GM15510 (cell line): ENCODE results near the gene MYO1D.

ENCODE experiments used
- POLR2A ChIP-seq: IDR thresholded peaks from 3 replicates; pipeline ENCODE4 v1.6.1; 2011; ENCODE audit warnings: borderline replicate concordance; ENCODE audit not compliant: insufficient read length; ENCODE audit errors: extremely low read depth

MYO1D gene

DNA sequence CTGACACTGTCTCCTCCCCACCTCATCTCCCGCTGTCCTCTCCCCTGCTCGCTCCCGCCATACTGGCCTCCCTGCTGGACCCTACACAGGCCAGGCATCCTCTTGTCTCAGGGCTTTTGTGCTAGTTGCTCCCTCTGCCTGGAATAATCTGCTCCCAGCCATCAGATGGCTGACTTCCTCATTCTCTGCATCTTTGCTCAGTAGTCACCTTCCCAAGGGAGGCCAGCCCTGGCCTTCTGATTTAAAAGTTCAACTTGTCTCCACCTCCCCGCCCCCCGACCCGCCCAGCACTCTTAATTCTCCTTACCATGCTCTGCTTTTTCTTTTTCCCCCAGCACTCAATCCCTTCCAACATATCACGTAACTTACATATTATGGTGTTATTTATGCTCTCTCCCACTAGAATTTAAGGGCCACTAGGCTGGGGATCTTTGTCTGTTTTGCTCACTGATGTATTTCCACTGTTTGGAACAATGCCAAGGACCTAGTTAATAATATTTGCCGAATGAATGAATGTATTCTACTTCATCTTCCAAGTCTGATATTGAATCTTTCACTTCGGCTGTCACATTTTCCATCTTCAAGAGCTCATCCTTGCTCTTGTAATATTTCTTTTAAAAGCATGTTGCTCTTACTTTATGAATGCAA lies 211.9 kb downstream of the MYO1D start:
- TF ChIP-seq POLR2A: no peak

DNA sequence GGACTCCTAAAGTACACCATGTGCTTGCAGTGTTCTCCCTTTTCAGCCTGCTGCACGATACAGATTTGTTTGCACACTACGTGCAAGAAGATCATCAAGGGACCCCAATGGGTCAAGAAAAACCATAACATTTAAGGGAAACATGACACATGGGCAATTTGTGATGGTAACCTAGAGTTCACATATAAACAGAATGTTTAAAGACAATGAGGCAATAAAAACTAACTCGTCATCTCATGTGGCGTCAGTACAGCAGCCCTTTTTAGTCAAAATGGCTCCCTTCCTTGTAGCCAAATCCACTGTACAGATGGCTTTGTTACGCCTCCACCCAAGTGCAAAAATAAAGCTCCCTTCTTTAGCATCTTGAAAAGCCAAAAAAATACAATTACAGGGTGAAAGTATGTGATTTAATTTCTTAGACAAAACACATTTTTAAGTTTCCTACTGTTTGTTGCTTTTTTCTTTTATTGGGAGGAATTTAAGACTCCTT lies 216.4 kb downstream of the MYO1D start:
- no peak for TF ChIP-seq POLR2A

DNA sequence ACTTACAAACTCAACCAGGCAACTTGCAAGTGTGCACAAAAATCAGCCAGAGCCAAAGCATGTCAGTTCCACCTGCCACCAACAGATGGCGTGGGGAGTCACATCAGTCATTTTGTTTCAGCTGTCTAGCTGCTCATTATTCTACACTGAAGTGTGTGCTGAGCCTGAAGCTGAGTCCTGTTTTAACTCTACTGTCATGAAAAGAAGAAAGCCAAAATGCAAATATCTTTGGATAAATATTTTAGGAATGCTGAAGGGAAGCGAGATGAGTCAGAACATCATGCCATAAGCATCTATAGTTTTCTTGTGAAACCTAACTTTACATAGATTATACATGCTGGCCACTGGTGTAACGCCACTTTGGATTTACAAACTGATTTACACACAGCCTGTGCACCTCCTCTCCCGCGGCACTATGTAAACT lies 217.5 kb downstream of the MYO1D start:
- no peak for TF ChIP-seq POLR2A

DNA sequence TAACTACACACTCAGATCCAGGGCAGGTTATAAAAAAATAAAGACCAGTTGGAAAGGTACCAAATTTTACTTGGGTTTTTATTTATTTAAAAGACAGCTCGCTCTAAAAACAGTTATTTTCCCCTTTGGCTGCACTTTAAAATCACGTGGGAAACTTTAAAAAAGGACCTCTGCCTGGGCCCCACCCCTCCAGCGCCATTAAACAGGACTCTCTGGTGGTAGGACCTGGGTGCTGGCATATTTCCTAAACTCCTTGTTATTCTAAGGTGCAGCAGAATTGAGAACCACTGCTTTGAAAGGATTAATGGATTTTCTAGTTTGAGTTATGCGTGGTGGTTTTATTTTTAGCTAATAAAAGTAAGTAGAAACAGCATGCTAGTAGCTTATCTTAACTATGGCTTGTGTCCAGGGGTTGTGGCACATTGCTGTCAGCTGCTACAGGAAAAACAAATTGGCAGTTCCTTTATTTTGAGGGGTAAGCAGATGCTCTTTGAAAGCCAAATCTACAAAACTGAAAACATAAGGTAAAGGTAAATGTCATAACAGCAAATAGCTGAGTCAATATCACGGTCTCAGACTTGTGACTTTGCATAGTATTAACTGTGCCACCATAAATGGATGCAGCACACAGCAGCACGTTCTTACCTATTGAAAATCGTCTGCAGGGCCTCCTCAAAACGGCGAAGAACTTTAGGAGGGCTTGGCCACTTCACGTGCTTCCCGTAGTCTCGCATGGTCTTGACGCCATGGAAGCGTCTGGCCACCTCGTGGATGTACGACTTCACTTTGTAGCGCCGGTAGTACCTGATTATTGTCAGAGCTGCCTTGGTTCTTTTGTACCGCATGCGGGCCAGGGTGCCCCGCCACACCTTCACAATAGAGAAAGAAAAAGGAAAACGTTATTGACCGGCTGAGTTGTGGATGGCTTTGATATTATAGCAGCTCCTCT lies 218.2 kb downstream of the MYO1D start:
- TF ChIP-seq POLR2A: no peak

DNA sequence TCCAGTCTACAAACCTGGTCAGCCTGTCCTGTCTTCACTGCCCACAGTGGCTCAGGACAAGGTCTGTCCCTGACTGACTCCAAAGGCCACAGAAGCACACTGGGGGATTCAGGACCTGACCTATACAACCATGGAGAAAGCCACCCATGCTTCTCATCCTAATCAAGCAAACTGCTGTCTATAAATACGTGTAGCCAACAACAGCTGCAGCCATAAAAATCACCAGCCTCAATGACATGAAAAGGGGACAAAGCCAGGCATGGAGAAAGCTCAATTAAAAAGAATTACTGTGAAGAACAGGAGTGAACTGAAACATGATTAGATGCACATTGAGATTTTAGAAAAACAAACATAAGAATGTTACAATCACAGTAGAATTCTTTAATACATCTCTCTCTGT lies 220.0 kb downstream of the MYO1D start:
- no peak for TF ChIP-seq POLR2A

DNA sequence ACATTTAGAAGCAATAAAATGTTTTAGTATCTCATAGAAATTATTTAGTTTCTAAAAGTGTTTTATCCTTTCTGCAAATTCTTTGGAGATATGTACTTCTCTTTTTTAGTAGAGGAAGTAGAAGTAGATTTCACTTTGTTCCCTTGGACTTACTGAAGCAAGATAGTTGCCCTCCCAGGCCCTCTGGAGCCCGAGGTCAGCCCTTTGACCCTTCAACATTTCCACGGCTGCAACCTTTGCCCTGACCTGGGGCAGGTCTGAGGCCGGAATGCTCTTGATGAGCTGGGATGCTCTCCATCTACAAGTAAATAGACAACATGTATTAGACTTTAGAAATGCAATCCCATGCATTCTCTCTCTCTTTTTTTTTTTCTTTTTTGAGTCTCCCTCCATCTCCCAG lies 222.6 kb downstream of the MYO1D start:
- no peak for TF ChIP-seq POLR2A

DNA sequence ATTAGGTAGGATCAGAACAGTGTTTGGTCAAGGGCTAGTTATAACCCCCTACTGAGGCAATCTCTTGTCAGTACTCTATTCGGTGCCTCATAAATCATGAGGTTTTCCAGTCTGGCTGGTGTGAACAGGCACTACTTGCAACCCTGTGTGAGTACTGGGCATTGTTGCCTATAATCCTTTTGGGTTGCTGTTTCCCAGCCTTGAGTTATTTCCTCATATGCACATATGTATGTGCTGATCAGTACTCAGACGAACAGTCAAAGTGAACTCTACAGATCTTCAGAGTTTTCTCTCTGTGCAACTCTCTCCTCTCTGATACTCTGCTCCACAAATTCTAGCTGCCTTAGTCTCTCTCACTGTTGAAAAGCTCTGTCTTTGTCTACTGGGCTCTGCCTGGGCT lies 225.8 kb downstream of the MYO1D start:
- no peak for TF ChIP-seq POLR2A

DNA sequence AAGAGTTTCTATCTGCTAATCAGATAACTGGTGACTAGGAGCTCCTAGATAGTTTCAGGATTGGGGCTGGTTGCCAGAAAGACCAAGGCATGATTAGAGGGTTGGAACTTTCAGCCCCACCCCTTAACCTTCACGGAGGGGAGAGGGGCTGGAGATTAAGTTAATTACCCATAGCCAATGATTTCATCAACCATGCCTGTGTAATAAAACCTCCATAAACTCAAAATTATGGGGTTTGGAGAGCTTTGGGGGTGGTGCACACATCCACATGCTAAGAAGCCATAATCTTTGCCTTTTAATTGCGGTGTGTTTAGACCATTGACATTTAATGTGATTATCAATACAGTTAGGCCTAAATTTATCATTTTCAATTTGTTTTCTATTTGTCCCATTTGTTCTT lies 228.5 kb downstream of the MYO1D start:
- no peak for TF ChIP-seq POLR2A

DNA sequence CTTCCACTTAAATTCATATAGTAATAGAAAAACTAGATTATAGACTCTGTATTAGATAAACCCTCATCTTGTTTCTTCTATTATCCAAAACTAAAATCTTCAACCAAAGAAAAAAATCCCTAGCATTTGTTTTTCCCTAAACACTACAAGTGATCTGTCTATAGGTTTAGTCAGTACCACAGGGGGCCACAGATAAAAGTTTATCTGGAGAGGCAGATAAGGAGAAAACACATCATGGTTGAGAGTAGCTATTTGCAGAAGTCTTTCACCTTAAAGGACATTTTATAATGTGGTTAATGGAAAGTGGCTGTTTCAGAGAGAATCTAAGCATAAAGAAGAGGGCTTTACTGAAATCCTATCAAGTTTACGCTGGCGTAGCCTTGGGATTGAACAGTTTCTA lies 230.0 kb downstream of the MYO1D start:
- no peak for TF ChIP-seq POLR2A

DNA sequence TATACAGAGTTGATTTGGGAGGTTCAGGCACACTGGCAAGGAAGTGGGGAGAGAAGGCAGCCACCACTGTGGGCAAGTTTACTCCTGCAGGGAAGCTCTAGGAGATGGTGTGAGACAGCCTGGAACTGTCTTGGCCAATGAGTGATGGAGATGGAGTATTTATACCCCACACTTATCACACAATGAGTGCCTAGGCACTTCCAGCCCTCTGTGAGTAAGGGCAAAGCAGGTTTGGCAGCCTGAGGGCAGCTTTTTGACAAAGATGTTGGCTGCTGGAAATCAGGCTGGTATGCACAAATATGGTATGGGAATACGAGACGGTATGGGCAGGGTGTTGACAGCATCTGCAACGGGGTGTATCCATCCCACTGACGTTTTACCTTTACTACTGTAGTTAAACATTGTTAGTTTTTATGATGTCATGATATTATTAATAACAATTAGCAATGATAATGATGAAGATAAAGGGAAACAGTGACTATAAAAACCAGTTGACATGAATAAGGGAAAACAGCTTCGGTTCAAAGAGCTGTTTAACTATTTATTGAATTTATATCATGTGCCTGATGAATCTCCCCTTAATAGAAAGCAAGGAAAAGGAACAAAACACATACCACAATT lies 240.2 kb downstream of the MYO1D start:
- no peak for TF ChIP-seq POLR2A

DNA sequence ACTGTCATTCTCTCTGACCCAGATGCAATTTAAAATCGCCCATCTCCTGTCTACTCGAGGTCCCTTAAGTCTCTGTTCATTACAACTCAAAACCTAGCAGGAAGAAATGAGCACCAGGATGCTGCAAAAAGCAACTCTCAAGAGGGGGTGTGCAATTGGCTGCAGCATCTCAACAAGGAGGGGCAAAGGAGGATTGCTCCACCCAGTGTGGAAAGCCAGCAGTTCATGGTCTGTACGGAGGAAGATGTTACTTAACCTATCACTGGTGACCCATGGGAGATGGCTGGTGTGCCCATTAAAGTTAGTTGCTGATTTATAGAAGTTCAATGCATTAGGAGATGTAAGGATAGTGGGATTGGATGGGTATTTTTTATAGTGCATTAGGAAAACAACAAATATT lies 242.8 kb downstream of the MYO1D start:
- TF ChIP-seq POLR2A: no peak

DNA sequence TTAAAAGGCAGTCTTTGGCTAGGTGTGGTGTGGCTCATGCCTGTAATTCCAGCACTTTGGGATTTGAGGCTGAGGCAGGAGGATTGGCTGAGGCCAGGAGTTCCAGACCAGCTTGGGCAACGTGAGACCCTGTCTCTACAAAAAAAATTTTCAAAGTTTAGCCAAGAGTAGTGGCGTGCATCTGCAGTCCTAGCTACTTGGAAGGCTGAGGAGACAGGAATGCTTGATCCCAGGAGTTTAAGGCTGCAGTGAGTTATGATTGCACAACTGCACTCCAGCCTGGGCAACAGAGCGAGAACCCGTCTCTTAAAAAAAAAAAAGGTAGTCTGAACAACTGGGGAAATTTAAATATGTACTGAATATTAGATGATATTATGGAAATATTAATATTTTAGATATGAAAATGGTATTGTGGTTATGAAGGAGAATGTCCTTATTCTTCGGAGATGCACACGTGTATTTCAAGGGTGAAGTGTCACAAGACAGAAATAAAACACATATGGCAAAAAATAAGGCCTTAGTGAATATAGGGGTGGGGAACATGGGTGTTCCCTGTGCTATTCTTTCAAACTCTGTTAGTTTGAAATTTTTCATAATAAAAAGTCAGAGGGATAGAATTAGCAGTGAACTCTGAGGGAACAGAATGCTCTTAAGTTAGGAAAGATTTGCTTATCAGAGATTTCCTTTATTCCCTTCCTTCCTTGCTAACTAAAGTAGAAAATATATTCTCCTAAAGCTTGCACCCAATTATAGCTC lies 245.4 kb downstream of the MYO1D start:
- no peak for TF ChIP-seq POLR2A

DNA sequence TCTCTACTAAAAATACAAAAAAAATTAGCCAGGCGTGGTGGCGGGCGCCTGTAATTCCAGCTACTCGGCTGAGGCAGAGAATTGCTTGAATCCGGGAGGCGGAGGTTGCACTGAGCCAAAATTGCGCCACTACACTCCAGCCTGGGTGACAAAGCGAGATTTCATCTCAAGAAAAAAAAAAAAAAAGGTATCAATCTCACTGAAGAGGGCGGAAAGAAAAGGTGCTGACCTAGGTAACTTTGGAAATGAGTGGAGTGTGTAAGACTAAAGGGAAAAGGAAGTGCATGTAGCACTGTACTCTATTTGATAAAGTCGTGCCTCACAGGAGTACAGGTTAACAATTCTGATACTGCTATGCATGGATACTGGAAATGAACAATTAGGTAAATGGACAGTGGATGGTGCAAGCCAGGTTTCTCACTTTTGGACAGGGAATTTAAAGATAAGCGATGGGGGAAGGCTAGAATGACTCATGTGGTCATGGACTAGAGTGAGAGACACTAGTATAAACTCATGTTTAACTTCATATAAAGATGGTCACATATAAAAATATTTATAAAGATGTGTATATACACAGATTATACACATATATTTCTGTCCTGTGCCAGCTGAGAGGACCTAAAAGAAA lies 247.2 kb downstream of the MYO1D start:
- no peak for TF ChIP-seq POLR2A

DNA sequence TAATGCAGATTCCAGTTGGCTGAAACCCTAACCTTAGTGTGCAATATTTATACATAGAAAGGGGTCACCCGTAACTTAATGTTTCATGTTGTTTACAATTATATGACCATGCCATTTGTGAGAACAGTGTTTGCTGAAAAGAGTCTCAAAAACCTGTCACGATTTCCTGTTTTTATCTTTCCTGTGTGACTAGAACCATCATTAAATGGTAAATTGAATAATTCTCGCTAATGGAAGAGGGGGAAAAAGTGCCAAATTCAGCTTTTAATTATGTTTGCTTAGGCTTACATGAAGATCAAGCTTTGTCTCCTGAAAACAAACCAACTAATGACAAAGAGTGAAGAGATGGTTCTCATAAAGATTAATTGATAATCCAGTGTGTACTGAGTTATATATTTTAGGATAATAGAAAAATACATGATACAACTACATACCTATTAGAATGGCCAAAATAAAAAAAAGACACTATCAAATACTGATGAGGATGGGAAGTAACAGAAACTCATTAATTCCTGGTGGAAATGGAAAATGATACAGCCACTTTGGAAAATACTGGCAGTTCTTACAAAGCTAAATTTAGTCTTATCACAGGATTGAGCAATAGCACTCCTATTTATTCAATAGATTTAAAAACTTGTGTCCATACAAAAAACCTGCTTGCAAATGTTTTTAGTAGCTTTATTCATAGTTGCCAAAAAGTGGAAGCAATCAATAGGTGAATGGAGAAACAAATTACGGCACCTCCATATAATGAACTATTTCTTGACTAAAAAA lies 248.5 kb downstream of the MYO1D start:
- no peak for TF ChIP-seq POLR2A

DNA sequence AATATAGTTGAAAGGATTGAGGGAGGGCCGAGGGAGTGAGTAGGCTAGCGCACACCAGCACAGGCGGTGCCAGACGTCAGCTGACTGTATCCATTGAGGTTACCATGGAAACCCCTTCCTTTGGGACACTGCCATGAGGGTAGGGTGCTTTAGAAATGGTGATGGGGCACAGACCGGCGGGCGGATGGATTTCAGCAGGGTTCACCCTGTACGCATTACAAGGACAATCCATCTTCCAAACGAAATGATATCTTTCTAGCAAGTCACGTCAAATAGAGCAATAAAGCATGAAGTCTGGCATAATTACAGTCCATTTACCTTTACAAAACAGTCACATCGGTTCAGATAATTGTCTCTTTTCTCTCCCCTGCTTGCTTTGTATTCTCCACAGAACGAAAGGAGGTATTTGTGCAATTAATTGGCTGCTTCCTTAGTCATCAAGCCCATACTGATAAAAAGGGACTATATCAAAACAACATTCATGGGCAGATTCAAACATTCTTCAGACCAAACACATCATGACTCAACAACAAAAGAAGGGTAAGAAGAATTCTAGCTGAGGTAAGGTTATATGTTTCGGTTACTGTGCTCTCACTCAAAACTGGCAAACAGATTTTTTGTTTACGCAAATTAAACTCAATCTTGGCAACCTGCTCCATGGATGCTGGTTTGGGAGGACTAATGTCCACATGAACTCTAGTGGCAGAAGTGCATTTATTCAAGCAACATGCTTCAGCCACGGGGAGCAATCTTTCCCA lies 249.5 kb downstream of the MYO1D start:
- TF ChIP-seq POLR2A: no peak
